Nephron progenitor cell (in vitro differentiated cells): ENCODE results near the gene CCDC69.

Source experiments
- DNase-seq: peaks from one replicate; pipeline ENCODE4 v3.0.0; 2021
- H3K27ac Mint-ChIP-seq: 2 replicates; pipeline ENCODE4 v1.8.0; 2021; ENCODE audit warnings: mild to moderate bottlenecking, moderate library complexity, mixed read lengths
- H3K27me3 Mint-ChIP-seq: 2 replicates; pipeline ENCODE4 v1.8.0; 2021; ENCODE audit warnings: mild to moderate bottlenecking, low read depth, mixed read lengths; ENCODE audit not compliant: poor library complexity
- H3K36me3 Mint-ChIP-seq: 2 replicates; pipeline ENCODE4 v1.8.0; 2021; ENCODE audit warnings: low read depth, mixed read lengths
- H3K4me1 Mint-ChIP-seq: 2 replicates; pipeline ENCODE4 v1.8.0; 2021; ENCODE audit warnings: mixed read lengths
- H3K4me3 Mint-ChIP-seq: 2 replicates; pipeline ENCODE4 v1.8.0; 2021; ENCODE audit warnings: mild to moderate bottlenecking, moderate library complexity, mixed read lengths
- H3K9me3 Mint-ChIP-seq: 2 replicates; pipeline ENCODE4 v1.8.0; 2021; ENCODE audit warnings: mild to moderate bottlenecking, moderate library complexity, mixed read lengths
- CTCF ChIP-seq: fragments of 200-600 bp; sonication (generic); IDR thresholded peaks from 2 replicates; pipeline ENCODE4 v1.5.0; 2021; ENCODE audit warnings: antibody characterized with exemption

Gene CCDC69

GRCh38 chr5:151205411-151205810, 18.5 kb downstream of the CCDC69 start:
- no peak for TF ChIP-seq CTCF
- Mint-ChIP-seq H3K36me3 (no peaks in the 10 kb centered on the region), H3K4me3 (no peak overlapping the region), H3K27ac (no peak overlapping the region), H3K4me1 (peaks cover 4% of the 10 kb centered on the region), H3K9me3 (no peaks in the 10 kb centered on the region), H3K27me3 (peaks cover 21% of the 10 kb centered on the region)
- DNase-seq, result no peak

- Mint-ChIP-seq H3K27me3 (peaks cover 21% of the 10 kb centered on the region), H3K9me3 (no peaks in the 10 kb centered on the region), H3K4me3 (no peak overlapping the region), H3K4me1 (peaks cover 4% of the 10 kb centered on the region), H3K27ac (no peak overlapping the region), H3K36me3 (no peaks in the 10 kb centered on the region)
- no peak for DNase-seq
- TF ChIP-seq CTCF, result no peak
These were observed 19.8 kb downstream of the CCDC69 start for GRCh38 chr5:151204051-151204450.

- H3K36me3 Mint-ChIP-seq, result no peaks in the 10 kb centered on the region
- no peak for DNase-seq
- no peak overlapping the region for H3K27ac Mint-ChIP-seq
- peaks cover 4% of the 10 kb centered on the region for H3K4me1 Mint-ChIP-seq
- no peak for TF ChIP-seq CTCF
- H3K27me3 Mint-ChIP-seq, result peaks cover 18% of the 10 kb centered on the region
- no peak overlapping the region for H3K4me3 Mint-ChIP-seq
- no peaks in the 10 kb centered on the region for H3K9me3 Mint-ChIP-seq
These were observed 21.3 kb downstream of the CCDC69 start for GRCh38 chr5:151202381-151203139.

GRCh38 chr5:151200913-151201595, 22.8 kb downstream of the CCDC69 start:
- peaks cover 9% of the 10 kb centered on the region for H3K4me1 Mint-ChIP-seq
- DNase-seq, result no peak

GRCh38 chr5:151199581-151200185, 24.2 kb downstream of the CCDC69 start:
- H3K36me3 Mint-ChIP-seq, result no peaks in the 10 kb centered on the region
- no peak overlapping the region for H3K4me3 Mint-ChIP-seq
- no peak for TF ChIP-seq CTCF
- H3K9me3 Mint-ChIP-seq, result no peaks in the 10 kb centered on the region
- peaks cover 4% of the 10 kb centered on the region for H3K4me1 Mint-ChIP-seq
- H3K27ac Mint-ChIP-seq, result no peak overlapping the region
- peaks cover 17% of the 10 kb centered on the region for H3K27me3 Mint-ChIP-seq
- DNase-seq, result no peak

More at GRCh38 chr5:151200913-151201595, 22.8 kb downstream of the CCDC69 start:
- H3K27me3 Mint-ChIP-seq, result peaks cover 21% of the 10 kb centered on the region
- no peaks in the 10 kb centered on the region for H3K36me3 Mint-ChIP-seq
- no peak for TF ChIP-seq CTCF
- no peak overlapping the region for H3K27ac Mint-ChIP-seq
- no peaks in the 10 kb centered on the region for H3K9me3 Mint-ChIP-seq
- no peak overlapping the region for H3K4me3 Mint-ChIP-seq
